Measurements from ENCODE around the gene TP53.
"Not testable (repeated sequence)": the region's sequence is repeated elsewhere in the genome, so short reads cannot be mapped to it uniquely, and the experiment has no call there.

The TP53 gene

GRCh38 chr17:7673239-7673638 is 14.1 kb downstream of the TP53 start:
- no peak for DNase-seq

GRCh38 chr17:7668482-7668881 is 18.8 kb downstream of the TP53 start:
- no peak for DNase-seq

GRCh38 chr17:7667656-7668406 is 19.5 kb downstream of the TP53 start:
- DNase-seq, result no peak

GRCh38 chr17:7656958-7657609 is 30.2 kb downstream of the TP53 start:
- DNase-seq, result no peak

DNA sequence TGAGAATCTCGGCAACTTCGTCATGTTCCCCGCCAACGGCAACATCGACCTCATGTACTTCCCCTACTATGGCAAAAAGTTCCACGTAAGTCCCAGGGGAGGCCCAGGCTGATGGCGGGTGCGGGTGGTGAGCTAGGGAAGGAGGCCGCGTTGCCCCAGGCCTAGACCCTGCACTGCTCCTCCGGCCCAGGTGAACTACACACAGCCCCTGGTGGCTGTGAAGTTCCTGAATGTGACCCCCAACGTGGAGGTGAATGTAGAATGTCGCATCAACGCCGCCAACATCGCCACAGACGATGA is 31.8 kb downstream of the TP53 start:
- DNase-seq, result no peak

DNA sequence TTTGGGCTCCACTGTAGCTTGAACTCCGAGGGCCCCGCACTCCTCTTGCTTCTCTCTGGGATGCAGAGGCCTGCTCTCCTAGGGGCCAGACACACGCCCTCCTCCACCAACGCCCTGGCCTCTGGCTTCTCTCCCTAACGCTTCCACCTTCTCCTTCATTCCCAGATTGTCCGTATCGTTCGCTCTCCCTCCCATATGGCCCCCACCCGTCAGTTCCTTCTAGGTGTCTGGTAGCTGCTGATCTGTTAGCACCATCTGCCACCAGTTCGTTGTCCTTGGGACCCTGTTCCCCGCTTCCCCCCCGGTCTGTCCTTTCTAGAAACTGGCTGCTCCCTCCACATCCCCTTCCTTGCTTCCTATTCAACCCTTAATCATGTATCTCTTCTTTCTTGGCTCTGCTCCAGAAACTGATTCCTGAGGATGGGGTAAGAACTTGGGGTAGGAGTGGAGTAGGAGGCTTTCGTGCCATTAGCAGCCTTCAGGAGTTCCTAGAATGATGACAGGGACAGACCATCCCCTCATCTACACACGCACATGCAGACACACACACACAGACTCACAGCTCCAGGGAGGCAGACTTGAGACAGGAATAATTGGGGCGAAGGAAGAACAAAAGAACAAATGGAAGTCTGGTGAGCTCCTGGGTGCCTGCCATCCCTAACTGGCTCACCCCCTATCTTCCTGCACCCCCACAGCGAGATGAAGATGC is 32.3 kb downstream of the TP53 start:
- DNase-seq, result no peak

GRCh38 chr17:7652388-7653356 is 34.6 kb downstream of the TP53 start:
- DNase-seq, result no peak

DNA sequence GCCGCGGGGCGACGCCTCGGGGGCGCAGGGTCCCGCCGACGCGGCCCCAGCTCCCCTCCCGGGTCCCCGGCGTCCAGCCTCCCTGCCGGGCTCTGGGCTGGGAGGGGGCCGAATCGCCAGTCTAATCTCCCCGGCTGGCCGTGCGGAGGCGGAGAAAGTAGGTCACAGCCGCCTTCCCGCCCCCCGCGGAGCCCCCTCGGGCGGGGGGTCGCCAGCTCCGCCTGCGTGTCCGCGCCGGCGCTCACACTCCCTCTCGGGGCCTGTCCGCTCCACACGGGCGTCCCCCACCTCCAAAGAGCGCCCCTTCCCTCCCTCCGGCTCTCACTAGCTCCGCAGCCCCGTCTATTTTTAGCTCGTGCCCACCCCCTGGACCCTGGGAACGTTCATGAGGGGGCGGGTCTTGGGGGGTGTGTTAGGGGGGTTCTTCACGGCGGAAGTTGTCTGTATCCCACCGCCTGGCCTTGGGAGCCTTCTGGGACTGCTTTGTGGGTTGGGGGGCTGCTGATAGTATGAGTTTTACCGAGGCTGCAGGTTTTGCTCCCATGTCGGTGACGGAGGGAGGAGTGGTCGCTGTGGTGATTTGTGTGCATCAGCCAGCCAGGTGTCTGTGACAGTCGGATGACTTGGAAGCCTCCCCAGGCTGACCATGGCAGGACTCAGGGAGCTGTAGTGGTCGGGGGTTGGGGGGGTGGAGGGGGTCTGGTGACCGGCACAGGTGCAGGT is 35.5 kb downstream of the TP53 start:
- DNase-seq, result no peak

GRCh38 chr17:7651097-7651664 is 36.1 kb downstream of the TP53 start:
- DNase-seq, result no peak

- peak in 1 of 2 experiments; percentile 20 for DNase-seq
Measured at GRCh38 chr17:7650509-7651096, 36.7 kb downstream of the TP53 start, which contains the start of gene ATP1B2. Gene ATP1B2, plus strand, starts transcription at chr17:7650926. Its CDS starts 593 bp downstream, at chr17:7651519.

DNA sequence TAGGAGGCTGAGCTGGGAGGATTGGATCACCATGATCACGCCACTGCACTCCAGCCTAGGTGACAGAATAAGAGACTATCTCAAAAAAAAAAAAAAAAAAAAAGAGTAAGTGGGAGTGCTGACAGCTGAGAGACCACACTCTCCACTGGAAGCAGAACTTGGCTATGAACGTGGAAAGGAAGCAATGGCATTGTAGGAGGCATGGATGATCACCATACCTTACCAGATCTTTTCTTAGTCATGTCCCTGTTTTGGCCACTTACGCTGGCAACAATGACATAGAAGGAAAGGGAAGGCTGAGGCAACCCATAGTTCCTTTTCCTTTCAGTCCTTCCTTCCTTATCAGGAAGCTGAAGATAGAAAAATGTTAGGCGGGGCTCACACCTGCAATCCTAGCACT is 40.3 kb downstream of the TP53 start:
- DNase-seq, result no peak

DNA sequence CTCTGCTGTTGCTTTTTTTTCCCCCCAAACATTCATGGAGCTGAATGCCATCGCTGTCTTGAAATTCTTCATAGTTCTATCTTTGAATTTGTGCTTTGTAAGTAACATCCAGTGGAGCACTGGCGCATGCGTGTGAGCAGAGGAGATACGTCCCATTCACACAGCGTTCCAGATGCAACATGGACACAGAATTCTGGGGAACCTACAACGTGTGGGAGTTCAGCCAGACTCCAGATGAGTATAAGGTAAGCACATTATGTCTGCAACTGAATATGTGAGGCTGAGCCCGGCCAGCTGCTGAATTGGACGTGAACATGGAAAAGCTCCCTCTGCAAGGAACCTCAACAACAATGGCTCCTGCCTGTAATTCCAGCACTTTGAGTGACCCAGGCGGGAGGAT is 40.8 kb downstream of the TP53 start:
- no peak for DNase-seq

GRCh38 chr17:7644775-7645174 is 42.5 kb downstream of the TP53 start:
- no peak for DNase-seq

GRCh38 chr17:7641635-7642034 is 45.7 kb downstream of the TP53 start:
- not testable (repeated sequence) for DNase-seq

DNA sequence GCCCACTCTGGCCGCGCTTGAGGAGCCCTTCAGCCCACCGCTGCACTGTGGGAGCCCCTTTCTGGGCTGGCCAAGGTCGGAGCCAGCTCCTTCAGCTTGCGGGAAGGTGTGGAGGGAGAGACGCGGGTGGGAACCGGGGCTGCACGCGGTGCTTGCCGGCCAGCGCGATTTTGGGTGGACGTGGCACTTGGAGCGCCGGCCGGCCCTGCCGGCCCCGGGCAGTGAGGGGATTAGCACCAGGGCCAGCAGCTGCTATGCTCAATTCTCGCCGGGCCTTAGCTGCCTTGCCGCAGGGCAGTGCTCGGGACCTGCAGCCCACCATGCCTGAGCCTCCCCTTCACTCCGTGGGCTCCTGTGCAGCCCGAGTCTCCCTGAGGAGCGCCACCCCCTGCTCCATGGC is 46.5 kb downstream of the TP53 start:
- no peak for DNase-seq

DNA sequence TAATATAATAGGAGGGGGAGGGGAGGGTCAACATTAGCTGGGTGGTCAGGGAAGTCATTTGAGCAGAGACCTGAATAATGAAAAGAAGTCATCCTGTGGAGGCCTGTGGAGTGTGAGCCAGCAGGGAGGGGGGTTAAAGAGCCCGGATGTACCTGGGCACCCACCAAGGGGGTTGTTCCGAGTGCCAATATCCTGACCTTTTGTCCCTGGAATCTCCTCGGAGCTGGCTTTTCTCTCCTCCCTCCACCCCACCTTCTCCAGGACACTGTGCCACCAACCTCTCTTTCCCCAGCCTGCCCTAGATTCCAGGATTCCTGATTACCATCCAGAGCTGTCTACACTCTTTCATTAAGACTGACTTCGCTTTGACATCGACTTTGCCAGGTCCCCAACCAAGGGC is 51.1 kb downstream of the TP53 start:
- no peak for DNase-seq

- no peak for DNase-seq
Measured at GRCh38 chr17:7634384-7634783, 52.9 kb downstream of the TP53 start.

GRCh38 chr17:7633093-7633492 is 54.2 kb downstream of the TP53 start:
- no peak for DNase-seq

DNA sequence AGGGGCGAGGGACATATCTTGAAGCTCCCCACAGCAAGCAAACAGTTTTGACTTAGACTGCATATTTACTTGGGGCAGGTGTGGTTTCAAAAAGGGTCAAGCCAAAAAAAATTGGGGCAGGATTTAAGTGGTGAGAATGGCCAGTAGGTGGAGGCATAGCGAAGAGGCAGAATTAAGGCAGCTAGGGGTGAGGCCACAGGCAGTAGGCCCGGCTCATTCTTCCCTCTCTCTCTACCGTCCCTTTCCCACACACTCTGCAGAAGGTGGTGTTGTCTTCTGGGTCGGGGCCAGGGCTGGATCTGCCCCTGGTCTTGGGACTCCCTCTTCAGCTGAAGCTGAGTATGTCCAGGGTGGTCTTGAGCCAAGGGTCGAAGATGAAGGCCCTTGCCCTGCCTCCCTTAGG is 54.8 kb downstream of the TP53 start:
- DNase-seq, result no peak

DNA sequence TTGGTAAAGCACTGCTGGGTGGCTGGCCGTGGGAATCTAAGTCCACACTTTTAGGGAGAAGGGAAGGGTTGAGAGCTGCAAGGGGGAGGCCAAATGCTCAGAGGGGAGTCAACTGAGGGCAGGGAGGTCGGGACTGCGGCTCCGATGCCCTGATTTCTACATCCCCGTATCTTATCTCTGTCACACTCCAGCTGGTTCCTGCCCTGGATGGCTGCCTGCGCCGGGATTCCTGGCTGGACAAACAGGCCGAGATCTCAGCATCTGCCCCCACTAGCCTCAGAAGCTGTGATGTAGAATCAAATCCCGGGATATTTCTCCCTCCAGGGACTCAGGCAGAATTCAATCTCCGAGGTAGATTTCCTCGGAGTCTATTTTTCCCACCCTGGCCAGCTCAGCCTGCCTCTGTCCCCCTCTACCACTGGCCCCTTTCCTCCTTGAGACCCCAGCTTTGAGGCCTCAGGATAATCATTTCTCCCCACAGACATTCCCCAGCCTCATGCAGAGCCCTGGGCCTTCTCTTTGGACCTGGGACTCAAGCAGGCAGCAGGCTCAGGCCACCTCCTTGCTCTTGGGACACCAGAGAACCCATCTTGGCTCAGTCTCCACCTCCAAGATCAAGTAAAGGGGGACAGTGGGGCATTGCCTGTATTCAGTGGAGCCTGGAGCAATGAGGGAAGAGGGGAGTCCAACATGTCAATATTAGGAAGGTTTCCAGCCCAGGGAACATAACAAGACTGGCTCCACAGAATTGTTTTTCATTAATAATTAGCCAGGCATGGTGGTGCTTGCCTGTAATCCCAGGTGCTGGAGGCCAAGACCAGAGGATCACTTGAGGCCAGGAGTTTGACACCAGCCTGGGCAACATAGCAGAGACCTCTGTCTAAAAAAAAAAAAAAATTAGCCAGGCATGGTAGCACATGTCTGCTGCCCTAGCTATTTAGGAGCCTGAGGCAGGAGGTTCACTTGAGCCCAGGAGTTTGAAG is 55.6 kb downstream of the TP53 start:
- DNase-seq, result no peak
